ENCODE results near the gene HLA-F.

Gene HLA-F

DNA sequence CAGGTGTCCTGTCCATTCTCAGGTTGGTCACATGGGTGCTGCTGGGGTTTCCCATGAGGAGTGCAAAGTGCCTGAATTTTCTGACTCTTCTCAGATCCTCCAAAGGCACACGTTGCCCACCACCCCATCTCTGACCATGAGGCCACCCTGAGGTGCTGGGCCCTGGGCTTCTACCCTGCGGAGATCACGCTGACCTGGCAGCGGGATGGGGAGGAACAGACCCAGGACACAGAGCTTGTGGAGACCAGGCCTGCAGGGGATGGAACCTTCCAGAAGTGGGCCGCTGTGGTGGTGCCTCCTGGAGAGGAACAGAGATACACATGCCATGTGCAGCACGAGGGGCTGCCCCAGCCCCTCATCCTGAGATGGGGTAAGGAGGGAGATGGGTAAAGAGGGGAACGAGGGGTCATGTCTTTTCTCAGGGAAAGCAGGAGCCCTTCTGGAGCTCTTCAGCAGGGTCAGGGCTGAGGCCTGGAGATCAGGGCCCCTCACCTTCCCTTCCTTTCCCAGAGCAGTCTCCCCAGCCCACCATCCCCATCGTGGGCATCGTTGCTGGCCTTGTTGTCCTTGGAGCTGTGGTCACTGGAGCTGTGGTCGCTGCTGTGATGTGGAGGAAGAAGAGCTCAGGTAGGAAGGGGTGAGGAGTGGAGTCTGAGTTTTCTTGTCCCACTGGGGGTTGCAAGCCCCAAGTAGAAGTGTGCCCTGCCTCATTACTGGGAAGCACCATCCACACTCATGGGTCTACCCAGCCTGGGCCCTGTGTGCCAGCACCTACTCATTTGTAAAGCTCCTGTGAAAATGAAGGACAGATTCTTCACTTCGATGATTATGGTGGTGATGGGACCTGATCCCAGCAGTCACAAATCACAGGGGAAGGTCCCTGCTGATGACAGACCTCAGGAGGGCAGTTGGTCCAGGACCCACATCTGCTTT lies 2.0 kb downstream of the HLA-F start:
- DNase-seq: no peak

DNA sequence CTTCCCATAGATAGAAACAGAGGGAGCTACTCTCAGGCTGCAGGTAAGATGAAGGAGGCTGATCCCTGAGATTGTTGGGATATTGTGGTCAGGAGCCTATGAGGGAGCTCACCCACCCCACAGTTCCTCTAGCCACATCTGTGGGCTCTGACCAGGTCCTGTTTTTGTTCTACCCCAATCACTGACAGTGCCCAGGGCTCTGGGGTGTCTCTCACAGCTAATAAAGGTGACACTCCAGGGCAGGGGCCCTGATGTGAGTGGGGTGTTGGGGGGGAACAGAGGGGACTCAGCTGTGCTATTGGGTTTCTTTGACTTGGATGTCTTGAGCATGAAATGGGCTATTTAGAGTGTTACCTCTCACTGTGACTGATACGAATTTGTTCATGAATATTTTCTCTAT lies 2.8 kb downstream of the HLA-F start:
- no peak for DNase-seq

DNA sequence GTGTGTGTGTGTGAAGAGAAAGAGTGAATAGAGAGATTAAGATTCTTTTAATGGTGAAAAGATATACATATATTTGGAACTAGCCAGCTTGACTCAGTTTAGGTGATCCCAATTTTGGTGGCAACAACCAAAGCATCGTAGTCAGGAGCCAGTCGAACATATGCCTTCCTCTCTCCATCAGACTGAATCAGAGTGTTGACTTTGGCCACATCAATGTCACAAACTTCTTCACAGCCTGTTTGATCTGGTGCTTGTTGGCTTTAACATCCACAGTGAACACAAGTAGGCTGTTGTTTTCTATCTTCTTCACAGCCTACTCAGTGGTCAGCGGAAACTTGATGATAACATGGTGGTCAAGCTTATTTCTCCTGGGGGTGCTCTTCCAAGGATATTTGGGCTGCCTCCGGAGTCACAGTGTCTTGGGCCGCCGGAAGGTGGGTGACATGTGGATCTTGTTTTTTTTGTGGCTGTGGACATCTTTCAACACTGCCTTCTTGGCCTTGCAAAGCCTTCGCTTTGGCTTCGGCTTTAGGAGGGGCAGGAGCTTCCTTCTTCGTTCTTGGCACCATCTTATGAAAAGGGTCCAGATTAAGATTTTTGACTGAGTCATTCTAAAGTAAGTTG lies 3.4 kb downstream of the HLA-F start:
- no peak for DNase-seq

DNA sequence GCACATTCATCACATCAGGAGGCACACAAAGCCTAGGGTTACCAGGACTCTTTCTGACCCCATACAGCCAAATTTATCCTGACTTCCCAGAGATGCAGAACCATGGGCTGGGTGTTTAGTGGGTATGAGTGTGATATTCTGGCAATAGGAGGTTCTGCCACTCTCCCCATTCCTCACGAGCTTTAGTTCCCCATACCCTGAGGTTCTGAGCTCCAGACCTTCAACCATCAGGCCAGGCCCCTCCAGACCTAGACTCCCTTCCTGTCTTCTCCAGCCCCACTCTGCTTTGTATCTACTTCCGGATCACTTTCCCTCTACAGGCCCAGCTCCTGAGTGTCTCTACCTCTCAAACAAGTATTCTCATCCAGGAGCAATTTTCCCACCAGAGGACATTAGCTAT lies 4.4 kb downstream of the HLA-F start:
- DNase-seq: no peak

DNA sequence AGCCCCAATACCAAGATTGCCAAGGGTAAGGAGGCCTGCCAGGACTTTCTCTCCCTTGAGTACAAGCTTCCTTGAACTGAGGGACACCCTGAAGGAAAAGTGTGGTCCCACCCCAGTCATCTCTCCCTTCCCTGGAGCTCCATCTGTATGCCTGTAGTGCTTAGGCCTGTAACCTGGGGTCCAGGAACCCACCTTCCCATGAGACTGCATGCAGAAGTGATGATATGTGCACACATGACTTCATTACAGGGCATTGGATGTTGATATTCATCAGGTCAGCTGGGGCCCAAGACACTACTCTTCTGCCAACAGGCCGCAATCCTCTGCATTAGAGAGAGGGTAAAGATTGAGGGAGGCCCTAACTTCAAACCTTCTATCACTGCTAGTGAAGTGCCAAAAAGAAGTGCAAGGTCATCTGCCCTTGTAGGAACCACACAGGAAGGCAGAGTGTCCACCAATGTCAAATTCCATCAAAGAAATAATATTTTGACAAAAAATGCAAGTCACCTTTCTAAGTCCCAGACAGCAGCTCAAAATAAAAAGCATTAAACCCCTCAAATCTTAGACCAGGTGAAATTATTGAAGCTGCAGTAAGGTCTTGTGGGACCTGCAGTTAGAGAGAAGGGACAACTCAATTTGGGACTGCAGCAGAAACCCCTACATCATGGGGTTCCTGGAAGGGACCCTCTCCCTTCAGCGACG lies 5.1 kb downstream of the HLA-F start:
- no peak for DNase-seq

DNA sequence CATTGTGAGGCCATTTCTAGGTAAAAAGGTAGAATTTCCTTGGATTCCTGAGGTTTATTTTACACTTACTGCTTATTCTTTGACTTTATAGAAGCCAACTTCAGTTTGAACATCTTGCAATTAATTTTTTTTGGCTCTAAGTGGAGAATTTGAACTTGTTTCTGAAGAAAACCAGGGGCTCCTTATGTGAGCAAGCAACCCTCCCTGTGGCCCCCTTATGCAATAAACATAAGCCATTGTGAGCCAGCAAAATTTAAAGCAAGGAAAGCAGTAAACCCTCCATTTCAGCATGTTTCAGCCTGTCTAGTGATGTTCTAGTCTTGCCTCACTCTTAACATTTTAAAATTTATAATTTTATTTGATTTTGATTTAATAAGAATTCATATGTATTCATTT lies 5.6 kb downstream of the HLA-F start:
- DNase-seq: no peak

DNA sequence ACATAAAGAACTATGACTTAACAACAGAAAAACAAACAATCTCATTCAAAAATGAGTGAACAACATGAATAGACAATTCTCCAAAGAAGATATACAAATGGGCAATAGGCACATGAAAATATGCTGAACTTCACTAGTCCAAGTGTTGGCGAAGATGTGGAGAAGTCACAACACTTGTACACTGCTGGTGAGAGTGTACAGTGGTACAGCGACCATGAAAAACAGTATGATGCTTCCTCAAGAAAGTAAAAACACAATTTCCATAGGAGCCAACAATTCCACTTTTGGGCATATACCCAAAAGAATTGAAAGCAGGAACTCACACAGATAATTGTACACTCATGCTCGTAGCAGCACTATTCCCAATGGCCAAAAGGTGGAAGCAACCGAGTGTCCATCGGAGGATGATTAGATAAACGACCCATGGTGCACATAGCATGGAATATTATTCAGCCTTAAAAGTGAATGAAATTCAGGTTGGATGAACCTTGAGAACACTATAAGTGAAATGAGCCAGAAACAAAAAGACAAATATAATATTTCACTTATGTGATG lies 6.6 kb downstream of the HLA-F start:
- DNase-seq: no peak

DNA sequence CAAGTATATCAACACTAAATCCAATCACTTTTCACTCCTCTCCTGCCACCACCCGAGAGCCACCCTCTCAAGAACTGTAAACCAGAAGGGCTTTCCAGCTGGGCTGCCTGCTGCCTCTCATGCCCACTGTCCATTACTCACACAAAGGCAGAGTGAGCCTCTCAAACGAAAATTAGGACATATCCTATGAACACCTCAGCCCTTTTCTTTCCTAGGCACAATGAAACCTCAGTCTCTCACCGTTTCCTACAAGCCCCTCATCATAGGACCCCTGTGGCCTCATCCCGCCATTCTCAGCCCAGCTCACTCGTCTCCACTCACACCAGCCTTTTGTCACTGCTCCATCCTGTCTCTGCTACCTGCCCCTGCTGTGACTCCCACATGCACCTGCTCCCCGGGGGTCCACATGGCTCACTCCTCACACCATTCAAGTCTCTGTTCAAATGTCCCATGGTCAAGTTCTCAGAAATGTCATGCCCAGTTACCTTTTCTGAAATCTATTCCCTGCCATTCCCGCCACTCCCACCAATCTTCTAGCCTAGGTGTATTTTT lies 7.4 kb downstream of the HLA-F start:
- no peak for DNase-seq

DNA sequence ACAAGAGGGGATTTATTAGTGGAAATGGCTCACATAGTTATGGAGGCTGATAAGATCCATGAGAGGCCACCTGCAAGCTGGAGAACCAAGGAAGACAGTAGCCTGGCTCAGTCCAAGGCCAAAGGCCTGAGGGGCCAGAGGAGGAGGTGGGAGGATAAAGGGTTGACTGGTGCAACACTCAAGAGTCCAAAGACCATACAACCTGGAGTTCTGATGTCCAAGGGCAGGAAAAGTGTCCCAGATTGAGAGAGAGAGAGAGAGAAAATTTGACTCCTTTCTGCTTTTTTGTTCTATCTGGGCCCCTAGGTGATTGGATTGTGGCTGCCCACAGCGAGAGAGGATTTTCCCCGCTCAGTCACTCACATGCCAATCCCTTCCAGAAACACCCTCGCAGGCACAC lies 8.0 kb downstream of the HLA-F start:
- no peak for DNase-seq

DNA sequence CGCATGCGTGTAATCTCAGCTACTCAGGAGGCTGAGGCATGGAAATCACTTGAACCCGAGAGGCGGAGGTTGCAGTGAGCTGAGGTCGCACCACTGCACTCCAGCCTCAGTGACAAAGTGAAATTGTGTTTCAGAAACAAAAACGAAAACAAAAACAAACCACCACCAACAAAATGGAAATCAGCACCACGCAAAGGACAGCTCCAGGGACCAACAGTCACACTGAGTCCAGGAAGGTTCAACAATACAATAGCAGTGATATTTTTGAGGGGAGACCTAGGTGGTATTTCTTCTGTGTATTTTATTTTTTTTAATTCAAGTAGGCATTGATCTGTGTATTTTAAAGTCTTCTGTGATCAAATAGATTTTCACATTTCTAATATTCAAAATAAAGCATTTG lies 9.8 kb downstream of the HLA-F start:
- DNase-seq: no peak

DNA sequence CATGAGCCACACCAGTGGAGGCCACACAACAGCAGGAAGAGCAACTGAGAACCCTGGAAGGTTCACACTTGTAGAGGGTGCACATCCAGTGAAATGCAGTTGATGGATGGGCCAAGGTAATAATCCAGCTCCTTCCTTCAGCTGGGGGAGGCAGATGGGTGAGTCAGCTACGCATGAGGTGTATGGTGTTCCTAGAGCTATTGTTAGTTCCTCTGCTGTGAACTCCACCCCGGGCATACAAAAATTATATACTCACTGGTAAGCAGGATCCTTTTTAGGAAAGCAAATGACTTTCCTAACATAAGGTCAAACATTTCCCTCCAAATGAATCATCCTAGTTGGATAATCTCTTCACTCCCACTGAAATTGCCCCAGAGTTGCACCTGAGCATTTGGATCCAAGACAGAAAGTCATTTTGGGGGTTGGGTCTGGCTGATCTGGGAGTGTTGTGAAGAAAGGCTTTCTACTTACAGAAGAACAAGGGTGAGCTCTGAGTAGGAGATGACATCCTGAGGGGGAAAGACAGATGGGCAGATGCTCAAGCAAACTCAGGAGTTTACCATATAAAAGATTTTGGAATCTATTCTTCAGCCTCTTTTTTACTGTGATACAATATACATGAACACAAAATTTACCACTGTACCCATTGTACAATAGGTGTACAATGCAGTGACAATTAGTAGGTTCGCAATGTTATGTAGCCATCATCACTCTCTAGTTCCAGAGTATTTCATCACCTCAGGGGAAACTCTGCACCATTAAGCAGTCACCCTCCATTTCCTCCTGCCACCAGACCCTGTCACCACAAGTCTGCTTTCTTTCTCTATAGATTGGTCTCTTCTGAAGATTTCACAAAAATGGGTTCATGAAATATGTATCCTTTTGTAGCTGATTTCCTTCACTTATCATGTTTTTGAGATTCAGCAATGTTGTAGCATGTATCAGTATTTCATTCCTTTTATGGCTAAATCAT lies 11.1 kb downstream of the HLA-F start:
- DNase-seq: no peak

DNA sequence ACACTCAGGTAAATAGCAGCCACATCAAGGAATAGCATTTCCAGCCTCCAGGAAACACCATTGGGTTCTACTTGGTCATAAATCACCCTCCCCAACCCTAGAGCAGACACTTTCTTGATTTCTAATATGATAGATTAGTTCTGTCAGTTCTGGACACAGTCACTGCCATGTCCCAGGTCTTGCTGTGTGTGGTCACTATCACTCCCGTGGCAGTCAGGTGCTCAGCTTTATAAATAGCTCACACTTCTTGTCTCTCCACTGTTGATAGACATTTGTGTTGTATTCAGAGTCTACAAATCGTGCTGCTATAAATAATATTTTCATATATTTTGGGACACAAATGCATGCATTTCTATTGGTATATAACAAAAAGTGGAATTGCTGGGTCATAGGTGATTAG lies 13.3 kb downstream of the HLA-F start:
- no peak for DNase-seq

DNA sequence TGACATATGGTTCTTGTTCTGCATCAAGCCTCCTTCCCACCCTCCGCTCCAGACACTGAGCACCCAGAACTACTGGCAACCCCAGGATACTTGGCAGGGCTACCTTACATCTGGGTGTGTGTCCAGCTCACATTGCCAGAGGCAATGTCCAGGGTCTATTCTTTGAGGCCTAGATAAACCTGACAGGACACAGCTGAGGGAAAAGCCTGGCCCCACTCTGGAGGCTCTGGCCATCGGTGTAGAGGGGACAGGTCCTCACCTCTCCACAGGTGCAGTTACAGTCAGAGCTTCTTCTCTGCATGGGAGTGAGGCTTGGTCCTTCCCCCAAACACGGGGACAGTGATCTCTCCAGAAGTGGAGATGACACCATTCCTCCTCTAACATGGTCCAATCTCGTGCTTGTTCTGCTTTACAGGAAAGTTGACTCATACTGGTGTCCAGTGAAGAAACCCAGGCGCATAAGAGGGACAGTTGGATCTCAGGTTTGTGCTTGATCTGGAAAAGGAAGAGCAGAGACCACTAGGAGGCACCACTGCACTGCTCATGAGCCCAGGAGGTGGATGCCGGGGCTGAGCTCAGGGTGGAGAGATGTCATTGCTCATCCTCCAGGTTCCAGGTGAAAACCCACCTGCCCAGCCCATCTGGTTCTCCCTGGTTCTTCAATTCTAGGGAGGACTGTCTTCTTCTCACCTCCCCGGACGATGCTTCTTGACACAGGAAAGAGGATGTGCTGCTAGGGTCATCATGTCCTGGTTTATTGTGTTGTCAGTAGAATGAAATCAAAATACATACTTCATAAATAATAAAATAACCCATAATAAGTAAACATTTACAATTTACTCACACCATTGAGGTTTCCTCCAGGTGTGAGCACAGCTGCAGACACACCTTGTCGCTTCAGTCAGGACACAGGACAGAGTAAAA lies 14.7 kb downstream of the HLA-F start:
- DNase-seq: peak; percentile 78

DNA sequence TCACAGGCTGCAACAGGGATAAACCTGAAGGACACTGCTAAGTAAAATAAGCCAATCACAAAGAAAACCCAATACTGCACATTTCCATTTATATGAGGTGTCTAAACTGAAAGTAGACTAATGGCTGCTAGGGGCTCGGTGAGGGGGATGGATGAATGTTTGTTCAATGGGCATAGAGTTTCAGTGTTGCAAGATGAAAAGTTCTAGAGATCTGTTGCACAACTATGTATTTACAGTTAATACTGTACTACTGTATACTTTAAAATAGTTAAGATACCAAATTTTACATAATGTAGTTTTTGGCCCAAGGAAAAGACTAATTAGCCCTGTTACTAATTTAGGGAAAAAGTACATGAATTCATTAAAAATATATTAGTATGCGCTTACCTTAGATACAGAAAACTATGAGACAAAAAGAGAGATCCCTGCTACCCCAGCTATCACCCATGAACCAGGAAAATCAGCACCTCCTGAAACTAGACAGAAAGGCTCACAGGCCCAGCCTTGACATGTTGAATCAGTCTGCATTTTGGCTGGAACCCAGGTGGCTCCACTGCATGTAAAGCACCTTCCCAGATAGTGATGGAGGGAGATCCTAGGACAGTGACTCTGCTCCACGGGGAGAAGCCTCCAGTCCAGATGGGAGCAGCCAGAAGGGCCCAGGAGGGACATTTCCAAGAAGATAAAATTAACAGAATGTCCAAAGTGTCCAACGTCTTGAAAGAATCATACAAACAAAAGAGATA lies 16.1 kb downstream of the HLA-F start:
- DNase-seq: no peak

DNA sequence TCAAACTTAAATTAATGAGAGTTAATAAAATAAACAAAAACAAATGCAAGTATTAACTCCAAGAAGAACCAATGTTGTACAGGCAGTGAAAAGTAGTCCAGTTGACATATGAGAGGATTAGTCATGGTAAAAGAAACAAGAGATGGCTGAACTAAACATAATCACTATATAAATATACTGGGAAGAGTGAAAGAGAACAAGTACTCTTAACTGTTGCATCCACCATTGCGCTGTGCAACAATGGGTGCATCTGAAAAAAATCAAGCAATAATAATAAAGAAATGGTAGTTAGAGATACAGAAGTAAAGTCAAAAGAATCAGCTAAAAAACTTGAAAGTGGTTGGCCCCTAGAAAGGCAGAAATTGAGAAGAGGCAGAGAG lies 16.6 kb downstream of the HLA-F start:
- no peak for DNase-seq

DNA sequence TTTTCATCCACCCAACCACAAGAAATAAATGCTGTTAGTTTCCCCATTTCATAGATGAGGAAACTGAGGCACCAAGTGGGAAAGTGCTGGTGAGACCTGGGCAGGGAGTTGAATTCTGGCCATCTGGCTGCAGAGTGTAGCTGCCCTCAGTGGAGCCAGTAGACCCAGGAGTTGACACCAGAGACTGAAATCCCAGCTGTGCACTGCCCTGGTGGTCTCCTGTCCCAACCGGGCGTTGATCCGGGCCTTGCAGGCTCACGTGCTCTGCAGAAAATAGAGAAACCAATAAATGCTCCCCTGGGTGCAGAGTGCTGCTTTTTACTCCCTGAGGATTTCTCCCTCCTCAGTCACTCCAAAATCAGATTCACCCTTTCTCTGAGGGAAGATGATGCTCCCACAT lies 18.4 kb downstream of the HLA-F start:
- DNase-seq: no peak

DNA sequence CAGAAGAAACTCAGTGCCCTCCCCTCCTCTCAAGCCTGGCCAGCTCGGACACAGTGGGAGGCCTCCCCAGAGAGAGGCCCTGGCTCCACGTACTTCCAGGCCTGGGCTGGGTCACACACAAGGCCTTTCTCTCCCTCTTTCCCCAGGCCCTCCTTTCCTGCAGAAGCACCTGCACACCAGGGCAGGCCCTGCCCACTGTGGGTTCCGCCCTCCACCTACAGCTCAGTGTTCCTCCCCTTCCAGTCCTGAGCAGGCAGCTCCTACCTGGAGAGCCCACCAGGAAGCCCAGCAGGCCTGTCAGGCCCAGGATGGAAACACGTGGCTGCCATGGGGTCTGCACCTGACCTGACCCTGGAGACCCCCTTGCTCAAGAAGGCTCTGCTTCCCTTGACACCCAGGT lies 18.9 kb downstream of the HLA-F start:
- no peak for DNase-seq

DNA sequence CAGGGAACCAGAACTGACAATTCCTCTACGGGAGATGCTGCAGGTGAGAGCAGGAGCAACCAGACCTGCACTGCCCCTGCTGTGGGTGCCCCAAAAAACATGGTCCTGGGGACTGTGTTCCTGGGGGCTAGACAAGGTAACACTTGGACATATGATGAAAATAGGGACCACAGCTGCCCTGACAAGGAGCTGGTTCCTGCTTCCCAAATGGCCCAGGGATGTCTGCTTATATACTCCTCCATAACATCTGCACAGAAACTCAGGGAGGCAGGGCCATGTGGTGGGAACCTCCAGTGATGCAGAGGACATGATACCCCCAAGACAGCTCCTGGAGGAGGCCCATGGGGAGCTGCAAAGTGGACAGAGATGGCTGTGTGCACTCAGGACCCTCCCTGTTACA lies 19.8 kb downstream of the HLA-F start:
- DNase-seq: no peak

DNA sequence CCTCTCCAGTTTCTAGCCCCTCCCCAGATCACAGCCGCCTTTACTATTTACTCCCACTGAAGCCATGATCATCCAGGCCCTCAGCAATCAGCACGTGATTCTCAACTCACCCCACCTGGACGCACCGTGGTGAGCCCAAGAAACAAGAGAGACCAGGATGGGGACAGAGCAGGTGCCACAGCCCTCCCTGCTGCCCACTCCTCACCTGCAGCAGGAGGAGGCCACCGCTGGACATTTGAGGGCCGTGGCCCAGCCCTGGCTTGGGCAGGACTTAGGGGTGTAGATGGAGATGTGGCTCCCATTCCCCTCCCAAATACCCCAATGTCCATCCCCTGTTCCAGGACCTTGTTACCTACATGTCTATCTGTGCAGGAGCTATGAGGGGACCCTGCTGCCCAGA lies 20.3 kb downstream of the HLA-F start:
- no peak for DNase-seq

DNA sequence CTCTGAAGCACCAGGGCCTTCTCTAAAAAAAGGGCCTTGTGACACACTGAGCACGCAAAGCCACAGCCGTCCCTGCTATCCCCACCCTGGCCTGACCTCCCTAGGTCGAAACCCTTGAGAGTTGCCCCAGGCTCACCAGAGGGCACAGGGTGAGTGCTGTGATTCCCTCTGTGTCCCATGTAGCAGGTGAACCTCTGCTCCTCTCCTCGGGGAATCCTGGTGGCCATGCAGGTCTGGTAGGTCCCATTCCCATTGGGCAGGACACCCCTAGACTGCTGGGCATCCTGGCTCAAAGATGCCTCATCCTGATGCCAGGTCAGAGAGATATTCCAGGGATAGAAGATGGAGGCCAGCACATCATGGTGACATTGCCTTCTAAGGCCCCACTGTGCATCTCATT lies 20.9 kb downstream of the HLA-F start:
- DNase-seq: no peak

All from stimulated activated CD4-positive, alpha-beta T cell treated with anti-CD3 and anti-CD28 coated beads, Interleukin-4, amount 100 ng/mL, for 24 hours (primary cell).